HEK293 (cell line): Measurements from ENCODE around the gene NDUFV2.
"Not testable (repeated sequence)": the region's sequence is repeated elsewhere in the genome, so short reads cannot be mapped to it uniquely, and the experiment has no call there.

ENCODE experiments used
- CTCF ChIA-PET: fragments of 350-600 bp; formaldehyde crosslinking; extraction: SDS; loops from one replicate; lab custom pipeline; 2021; ENCODE audit warnings: antibody characterized with exemption; lab: Yijun Ruan, JAX
- POLR2A ChIA-PET: fragments of 300-600 bp; formaldehyde crosslinking; extraction: SDS; loops from one replicate; lab custom pipeline; 2020; ENCODE audit warnings: antibody characterized with exemption, inconsistent platforms; lab: Yijun Ruan, JAX
- H3K27ac ChIP-seq: fragments of 200-500 bp; sonication (Bioruptor generic); 2 replicates; pipeline ENCODE4 v1.5.1; 2014; ENCODE audit warnings: low read depth, low read length, control low read depth, inconsistent platforms; ENCODE audit errors: extremely low read depth
- H3K36me3 ChIP-seq, 2 experiments: fragments of 200-500 bp in 1 of 2; sonication (Bioruptor generic) in 1 of 2; 1 replicate in 1 of 2; 2 replicates in 1 of 2; pipeline ENCODE4 v1.5.1; 2014 to 2017; ENCODE audit warnings: inconsistent platforms in 2 of 2, low read length in 2 of 2; ENCODE audit not compliant: control insufficient read depth in 2 of 2, insufficient read depth in 1 of 2
- H3K4me1 ChIP-seq: fragments of 200-500 bp; sonication (Bioruptor generic); 2 replicates; pipeline ENCODE4 v1.5.1; 2014; ENCODE audit warnings: mild to moderate bottlenecking, low read length, inconsistent platforms; ENCODE audit not compliant: control insufficient read depth, insufficient read depth
- H3K4me3 ChIP-seq: 2 replicates; pipeline ENCODE4 v1.5.1; 2011; ENCODE audit warnings: low read depth, mild to moderate bottlenecking, control low read depth, low read length, moderate library complexity
- H3K9me3 ChIP-seq: fragments of 200-500 bp; sonication (Bioruptor generic); 2 replicates; pipeline ENCODE4 v1.5.1; 2014; ENCODE audit warnings: low read depth, low read length, inconsistent platforms; ENCODE audit not compliant: control insufficient read depth, insufficient read depth
- AEBP2 ChIP-seq: fragments of 450-650 bp; formaldehyde crosslinking; IDR thresholded peaks from 2 replicates; pipeline ENCODE4 v1.5.1; 2016; ENCODE audit warnings: missing biosample characterization, missing genetic modification characterization, borderline replicate concordance
- GLIS2 ChIP-seq: fragments of 450-650 bp; formaldehyde crosslinking; IDR thresholded peaks from 2 replicates; pipeline ENCODE4 v1.5.1; 2016; ENCODE audit warnings: missing biosample characterization, missing genetic modification characterization
- KLF16 ChIP-seq: fragments of 450-650 bp; formaldehyde crosslinking; IDR thresholded peaks from 2 replicates; pipeline ENCODE4 v1.5.1; 2017; ENCODE audit warnings: missing biosample characterization, missing genetic modification characterization
- SETDB1 ChIP-seq: IDR thresholded peaks from one replicate; pipeline ENCODE4 v1.6.1; 2017; ENCODE audit warnings: mild to moderate bottlenecking, low read length, moderate library complexity, mixed read lengths; ENCODE audit not compliant: insufficient read length
- ZBTB17 ChIP-seq: fragments of 450-650 bp; formaldehyde crosslinking; IDR thresholded peaks from 2 replicates; pipeline ENCODE4 v1.5.1; 2016; ENCODE audit warnings: missing biosample characterization, missing genetic modification characterization
- ZBTB21 ChIP-seq: fragments of 450-650 bp; formaldehyde crosslinking; IDR thresholded peaks from 2 replicates; pipeline ENCODE4 v1.5.1; 2017; ENCODE audit warnings: missing biosample characterization, missing genetic modification characterization
- ZBTB44 ChIP-seq: fragments of 450-650 bp; IDR thresholded peaks from 2 replicates; pipeline ENCODE4 v1.5.1; 2018; ENCODE audit warnings: missing biosample characterization, mild to moderate bottlenecking, missing genetic modification characterization
- ZNF132 ChIP-seq: fragments of 450-650 bp; formaldehyde crosslinking; IDR thresholded peaks from 2 replicates; pipeline ENCODE4 v1.5.1; 2017; ENCODE audit warnings: missing biosample characterization, missing genetic modification characterization, borderline replicate concordance
- ZNF140 ChIP-seq: fragments of 450-650 bp; formaldehyde crosslinking; IDR thresholded peaks from 2 replicates; pipeline ENCODE4 v1.5.1; 2016; ENCODE audit warnings: missing biosample characterization, missing genetic modification characterization
- ZNF146 ChIP-seq: fragments of 450-650 bp; formaldehyde crosslinking; IDR thresholded peaks from 2 replicates; pipeline ENCODE4 v1.5.1; 2016; ENCODE audit warnings: missing biosample characterization, missing genetic modification characterization
- ZNF157 ChIP-seq: fragments of 450-650 bp; formaldehyde crosslinking; IDR thresholded peaks from 2 replicates; pipeline ENCODE4 v1.5.1; 2016; ENCODE audit warnings: missing biosample characterization, missing genetic modification characterization
- ZNF24 ChIP-seq: fragments of 450-650 bp; formaldehyde crosslinking; IDR thresholded peaks from 2 replicates; pipeline ENCODE4 v1.5.1; 2016; ENCODE audit warnings: missing biosample characterization, missing genetic modification characterization
- ZNF335 ChIP-seq: fragments of 450-650 bp; formaldehyde crosslinking; conservative IDR thresholded peaks from 2 replicates; pipeline ENCODE4 v1.5.1; 2016; ENCODE audit warnings: missing biosample characterization, missing genetic modification characterization
- ZNF398 ChIP-seq: fragments of 450-650 bp; formaldehyde crosslinking; IDR thresholded peaks from 2 replicates; pipeline ENCODE4 v1.5.1; 2017; ENCODE audit warnings: missing biosample characterization, missing genetic modification characterization
- ZNF48 ChIP-seq: fragments of 450-650 bp; formaldehyde crosslinking; IDR thresholded peaks from 2 replicates; pipeline ENCODE4 v1.5.1; 2016; ENCODE audit warnings: missing biosample characterization, missing genetic modification characterization
- ZNF580 ChIP-seq: fragments of 450-650 bp; formaldehyde crosslinking; IDR thresholded peaks from 2 replicates; pipeline ENCODE4 v1.5.1; 2016; ENCODE audit warnings: missing biosample characterization, missing genetic modification characterization
- ZNF677 ChIP-seq: fragments of 450-650 bp; IDR thresholded peaks from 2 replicates; pipeline ENCODE4 v1.5.0; 2018; ENCODE audit warnings: missing biosample characterization, mild to moderate bottlenecking, missing genetic modification characterization, moderate library complexity
- ZNF768 ChIP-seq: fragments of 450-650 bp; formaldehyde crosslinking; IDR thresholded peaks from 2 replicates; pipeline ENCODE4 v1.5.1; 2018; ENCODE audit warnings: missing biosample characterization, mild to moderate bottlenecking, missing genetic modification characterization
- ZNF830 ChIP-seq: fragments of 450-650 bp; IDR thresholded peaks from 2 replicates; pipeline ENCODE4 v1.5.0; 2018; ENCODE audit warnings: missing biosample characterization, missing genetic modification characterization, low read depth, mild to moderate bottlenecking, moderate library complexity
- ZSCAN4 ChIP-seq: fragments of 450-650 bp; formaldehyde crosslinking; IDR thresholded peaks from 2 replicates; pipeline ENCODE4 v1.5.1; 2017; ENCODE audit warnings: missing biosample characterization, missing genetic modification characterization

The NDUFV2 gene

GRCh38 chr18:9091066-9091476 is 11.4 kb upstream of the NDUFV2 start (continued):
- TF ChIP-seq SETDB1 (no peak), ZNF140 (tag by site-specific recombination) (no peak), ZNF48 (tag by site-specific recombination) (no peak), ZNF335 (tag by site-specific recombination) (no peak)

GRCh38 chr18:9092665-9093064 is 9.8 kb upstream of the NDUFV2 start:
- Histone ChIP-seq H3K36me3 (no peaks in the 10 kb centered on the region), H3K9me3 (no peaks in the 10 kb centered on the region), H3K4me3 (no peak overlapping the region)
- CTCF ChIA-PET, result no interaction called here
- no peak for TF ChIP-seq ZSCAN4
- no peak for TF ChIP-seq ZNF677 (tag by site-specific recombination)
- TF ChIP-seq ZBTB21 (tag by site-specific recombination), result no peak
- no peak for TF ChIP-seq ZNF830 (tag by site-specific recombination)
- no peak for TF ChIP-seq ZBTB17 (tag by site-specific recombination)
- TF ChIP-seq ZNF768 (tag by site-specific recombination), result no peak
- TF ChIP-seq ZNF398 (tag by site-specific recombination), result no peak
- TF ChIP-seq ZNF132 (tag by site-specific recombination), result no peak
- TF ChIP-seq, all 188 proteins: peak for 0
- POLR2A ChIA-PET, result interaction anchor here (1.0 kb wide), 1 partner anchor 42 kb away, joined by 3 read pairs; no protein-coding TSS in a partner anchor
- Histone ChIP-seq H3K27ac (no peak overlapping the region), H3K4me1 (no peaks in the 10 kb centered on the region; the same call in 1 of the 2 replicates)

- H3K9me3 ChIP-seq, H3K27ac ChIP-seq, H3K4me3 ChIP-seq, H3K36me3 ChIP-seq, H3K4me1 ChIP-seq: not testable (repeated sequence)
- 0 out of 2 replicates have a peak, but pooled peaks have one; percentile 12 for TF ChIP-seq ZNF580 (tag by site-specific recombination)
- TF ChIP-seq ZNF146 (tag by site-specific recombination), result peak; percentile 74
- POLR2A ChIA-PET, result interaction anchor here (1.0 kb wide), 1 partner anchor 42 kb away, joined by 3 read pairs; no protein-coding TSS in a partner anchor
- CTCF ChIA-PET, result interaction anchor here (0.6 to 0.7 kb wide), 2 partner anchors 37 to 341 kb away, joined by 3 read pairs; no protein-coding TSS in a partner anchor
These were observed 9.4 kb upstream of the NDUFV2 start for GRCh38 chr18:9093109-9093508.

- ChIA-PET CTCF (interaction anchor here (0.8 kb wide), 1 partner anchor 11 kb away, joined by 3 read pairs; no protein-coding TSS in a partner anchor), POLR2A (no interaction called here)
- Histone ChIP-seq H3K27ac (no peak overlapping the region), H3K9me3 (no peaks in the 10 kb centered on the region), H3K36me3 (no peaks in the 10 kb centered on the region), H3K4me3 (no peak overlapping the region), H3K4me1 (peaks cover 1% of the 10 kb centered on the region)
- TF ChIP-seq ZNF157 (tag by site-specific recombination) (no peak), ZNF24 (tag by site-specific recombination) (no peak), ZBTB44 (tag by site-specific recombination) (no peak), GLIS2 (no peak), ZNF830 (tag by site-specific recombination) (no peak), KLF16 (tag by site-specific recombination) (no peak), AEBP2 (tag by site-specific recombination) (no peak), ZNF580 (tag by site-specific recombination) (no peak)
These were observed 7.9 kb upstream of the NDUFV2 start for GRCh38 chr18:9094307-9095226.
